Cerebellar cortex (tissue), 1 donor: Measurements from ENCODE around the gene AIFM3.

ENCODE experiments used
- DNase-seq: peaks from one replicate; pipeline ENCODE4 v3.0.0-alpha.2; 2015; ENCODE audit warnings: low spot score

AIFM3 gene

GRCh38 chr22:21009638-21010425 lies 42.8 kb downstream of the AIFM3 start:
- DNase-seq, result no peak

DNA sequence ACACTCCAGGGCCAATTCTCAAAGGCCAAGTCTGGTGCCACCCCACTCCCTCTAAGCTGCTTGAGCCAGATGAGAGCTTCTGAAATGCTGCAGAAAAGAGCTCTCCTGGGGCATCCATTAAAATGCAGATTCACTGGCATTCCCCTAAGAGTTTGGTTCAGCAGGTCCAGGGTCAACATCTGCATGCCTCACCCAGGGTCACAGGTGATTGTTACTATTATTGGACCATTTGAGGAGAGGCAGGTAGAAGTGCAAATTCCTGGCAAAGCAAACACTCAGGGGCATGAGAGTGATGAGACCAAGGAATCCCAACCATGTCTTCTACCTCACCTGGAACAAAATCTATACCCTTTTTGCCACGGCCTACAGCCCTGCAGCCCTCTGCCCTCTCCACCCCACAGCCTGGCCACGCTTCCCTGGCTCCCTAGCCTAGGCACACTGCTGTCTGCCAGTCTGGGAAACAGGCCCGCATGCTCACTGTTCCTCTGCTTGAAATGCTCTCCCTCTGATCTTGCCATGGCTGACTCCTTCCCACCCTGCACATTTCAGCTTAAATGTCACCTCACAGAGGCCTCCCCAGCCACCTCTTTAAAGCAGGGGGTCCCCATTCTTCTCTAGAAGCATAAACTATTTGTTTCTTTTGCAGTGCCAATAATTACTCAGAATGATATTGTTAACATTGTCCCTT lies 43.5 kb downstream of the AIFM3 start:
- DNase-seq, result no peak

DNA sequence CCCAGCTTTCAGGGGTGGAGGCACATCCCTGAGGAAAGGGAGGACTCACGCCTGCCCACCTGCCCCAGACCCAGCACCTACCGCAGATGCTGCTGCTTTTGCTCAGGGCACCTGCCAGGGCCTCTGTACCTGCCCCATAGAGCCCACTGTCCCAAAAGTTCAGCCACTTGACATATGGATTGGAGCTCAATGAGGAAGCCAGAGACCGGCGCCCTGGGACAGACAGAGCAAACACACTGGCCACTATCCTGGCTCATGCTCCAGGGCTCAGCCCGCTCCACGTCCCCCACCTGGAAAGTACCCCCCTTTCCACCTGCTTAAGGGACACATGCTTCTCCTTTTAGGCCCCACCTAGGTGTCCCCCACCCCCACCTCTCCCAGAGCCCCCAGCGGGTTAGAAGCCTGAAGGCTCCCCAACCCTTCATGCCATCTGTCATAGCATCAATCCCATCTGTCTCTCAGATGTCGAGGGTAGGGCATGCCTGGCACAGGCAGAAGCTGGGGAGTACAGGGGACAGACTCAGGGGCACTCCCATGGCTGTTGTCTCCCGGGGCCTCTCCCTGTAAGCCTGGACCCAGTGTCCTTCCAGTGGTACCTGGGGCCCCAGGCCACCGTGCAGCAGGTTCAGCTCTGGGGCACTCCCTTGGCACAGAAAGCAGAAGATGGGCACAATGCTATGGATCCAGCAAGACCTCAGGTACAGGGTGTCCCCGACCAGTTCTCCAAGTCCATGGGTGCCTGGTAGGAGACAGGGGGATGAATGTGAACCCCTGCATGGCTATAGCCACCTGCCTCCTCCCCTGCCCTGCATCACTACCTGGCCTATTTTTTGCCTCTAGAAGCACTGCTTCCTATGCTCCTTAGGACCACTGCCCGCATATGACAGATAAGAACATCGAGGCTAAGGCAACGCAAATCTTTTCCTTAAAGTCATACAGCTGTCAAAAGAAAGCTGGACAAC lies 45.7 kb downstream of the AIFM3 start:
- DNase-seq, result peak; percentile 79

GRCh38 chr22:21013657-21014201 lies 46.7 kb downstream of the AIFM3 start:
- peak; percentile 29 for DNase-seq

DNA sequence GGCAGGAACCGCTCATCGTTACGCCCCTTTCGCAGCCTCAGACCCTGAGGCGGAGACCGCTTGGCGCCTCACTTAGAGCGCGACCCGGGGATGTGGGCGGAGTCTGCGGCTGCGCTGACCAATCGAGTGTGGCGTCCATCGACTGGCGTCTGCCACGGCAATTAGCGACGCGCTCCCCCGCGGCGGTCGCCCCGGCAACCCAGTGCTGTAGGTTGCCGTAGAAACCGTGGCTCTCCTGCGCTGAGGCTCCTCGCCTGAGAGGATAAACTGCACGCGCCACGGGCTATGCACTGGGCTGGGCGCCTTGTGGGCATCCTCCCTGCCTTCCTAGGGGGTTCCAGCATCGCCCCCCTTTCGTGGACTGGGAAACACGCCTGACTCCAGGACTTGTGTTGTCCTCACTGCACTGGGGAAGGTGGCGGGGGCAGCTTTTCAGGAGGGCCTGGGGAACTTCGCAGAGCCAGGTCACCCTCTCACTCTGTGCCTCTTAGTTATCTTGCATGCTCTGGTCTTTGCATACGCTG lies 47.2 kb downstream of the AIFM3 start:
- DNase-seq, result peak; percentile 95

DNA sequence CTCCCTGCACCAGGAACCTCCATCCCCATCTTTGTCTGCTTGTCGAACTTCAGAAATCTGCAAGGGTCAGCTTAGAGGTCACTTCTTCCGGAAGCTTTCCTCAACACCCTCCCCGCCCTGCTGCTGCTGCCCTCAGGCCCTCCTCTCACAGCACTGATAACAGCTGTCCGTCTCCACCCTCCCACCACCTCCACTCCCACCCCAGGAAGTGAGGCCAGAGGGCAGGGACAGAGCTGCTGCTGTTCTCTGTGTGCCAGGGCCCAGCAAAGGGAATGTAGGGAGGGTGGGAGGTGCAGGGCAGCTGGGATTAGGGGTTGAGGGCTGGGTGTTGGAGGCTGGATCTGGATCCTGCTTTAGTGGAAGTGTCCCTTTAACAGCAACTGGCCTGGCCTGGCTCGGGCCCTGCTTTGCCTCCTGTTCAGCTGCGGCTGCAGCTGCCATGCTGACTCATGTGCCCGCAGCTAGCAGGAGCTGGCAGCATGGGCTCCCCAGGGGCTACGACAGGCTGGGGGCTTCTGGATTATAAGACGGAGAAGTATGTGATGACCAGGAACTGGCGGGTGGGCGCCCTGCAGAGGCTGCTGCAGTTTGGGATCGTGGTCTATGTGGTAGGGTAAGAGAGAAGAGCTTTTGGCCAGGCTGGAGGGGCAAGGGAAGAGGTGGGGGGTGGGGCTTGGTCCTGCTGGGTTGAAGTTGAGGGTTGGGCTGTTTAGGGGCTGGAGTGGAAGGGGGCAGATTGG lies 47.8 kb downstream of the AIFM3 start, which contains the start of gene P2RX6:
P2RX6 (plus strand) TSS at position 440 of the 740 bp plus-strand sequence; CDS start at position 450, 10 bp downstream.
- DNase-seq, result no peak

DNA sequence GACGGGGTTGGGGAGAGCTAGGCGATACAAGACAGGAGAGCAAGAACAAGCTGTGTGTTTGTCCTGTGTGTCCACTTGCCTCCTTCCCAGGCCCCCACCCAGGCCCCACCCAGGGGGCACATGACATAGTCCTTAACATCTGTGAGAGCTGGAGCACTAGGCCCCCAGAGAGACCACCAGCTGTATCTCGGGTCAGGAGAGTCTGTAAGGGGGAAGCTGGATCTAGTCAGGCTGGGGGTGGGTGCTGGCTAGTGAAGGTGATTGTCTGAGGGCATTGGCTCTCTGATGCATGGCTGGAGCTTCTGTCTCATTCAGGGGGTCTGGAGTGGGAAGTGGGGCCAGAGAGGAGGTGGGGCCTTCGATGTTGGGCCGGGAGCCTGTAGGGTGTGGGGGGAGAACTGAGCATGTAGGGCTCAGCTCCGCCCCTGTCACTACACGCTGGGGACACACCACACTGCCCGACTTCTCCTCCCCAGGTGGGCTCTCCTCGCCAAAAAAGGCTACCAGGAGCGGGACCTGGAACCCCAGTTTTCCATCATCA lies 48.5 kb downstream of the AIFM3 start:
- DNase-seq, result no peak

DNA sequence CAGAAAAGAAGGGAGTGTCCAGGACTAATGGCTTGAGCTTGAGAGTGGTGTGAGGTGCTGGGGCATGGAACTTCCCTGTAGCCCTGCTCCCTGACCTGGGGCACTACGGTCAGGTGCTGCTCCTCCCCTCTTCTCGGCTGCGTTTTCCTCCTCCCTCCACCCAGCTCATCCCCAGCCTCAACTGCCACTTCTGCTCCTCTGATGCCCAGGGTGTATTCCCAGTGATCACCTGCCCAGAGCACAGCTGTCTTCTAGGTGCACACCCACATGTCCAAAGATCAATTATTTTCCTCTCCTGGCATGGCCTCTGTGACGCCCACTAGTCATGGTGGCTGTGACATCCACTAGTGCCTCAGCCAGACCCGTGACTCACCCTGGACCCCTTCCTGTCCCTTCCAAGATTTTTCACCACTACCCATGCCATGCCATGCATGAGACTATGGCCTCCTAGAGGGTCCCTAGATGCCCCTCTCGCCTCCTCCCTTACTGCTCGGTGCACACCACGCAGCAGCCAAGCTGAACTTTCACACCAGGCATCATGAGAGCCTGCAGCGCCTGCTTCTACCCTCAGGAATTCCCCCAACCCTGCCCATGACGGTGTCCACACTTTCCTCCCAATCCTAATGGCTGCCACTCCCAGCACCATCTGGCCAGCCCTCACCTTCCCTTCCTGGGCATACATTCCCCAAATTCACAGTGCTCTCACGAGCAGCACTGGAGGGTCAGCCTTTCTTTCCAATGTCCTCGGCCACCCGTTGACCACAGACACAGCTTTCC lies 49.8 kb downstream of the AIFM3 start:
- DNase-seq, result no peak

DNA sequence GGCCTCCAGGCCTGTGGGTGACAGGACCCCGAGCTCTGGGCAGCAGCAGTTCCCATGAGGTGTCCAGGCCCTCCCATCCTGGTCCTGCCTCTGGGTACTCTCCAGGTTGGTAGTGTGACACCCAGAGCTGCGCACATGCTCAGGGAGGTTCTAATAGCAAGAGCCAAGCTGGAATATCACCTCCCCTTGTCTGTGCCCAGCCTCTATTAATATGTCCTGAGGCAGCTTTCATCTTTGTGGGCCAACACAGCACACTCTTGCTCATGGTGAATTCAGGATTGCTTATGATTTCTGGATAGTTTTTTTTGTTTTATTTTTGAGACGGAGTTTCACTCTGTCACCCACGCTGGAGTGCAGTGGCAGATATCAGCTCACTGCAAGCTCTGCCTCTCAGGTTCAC lies 51.3 kb downstream of the AIFM3 start:
- DNase-seq, result no peak

DNA sequence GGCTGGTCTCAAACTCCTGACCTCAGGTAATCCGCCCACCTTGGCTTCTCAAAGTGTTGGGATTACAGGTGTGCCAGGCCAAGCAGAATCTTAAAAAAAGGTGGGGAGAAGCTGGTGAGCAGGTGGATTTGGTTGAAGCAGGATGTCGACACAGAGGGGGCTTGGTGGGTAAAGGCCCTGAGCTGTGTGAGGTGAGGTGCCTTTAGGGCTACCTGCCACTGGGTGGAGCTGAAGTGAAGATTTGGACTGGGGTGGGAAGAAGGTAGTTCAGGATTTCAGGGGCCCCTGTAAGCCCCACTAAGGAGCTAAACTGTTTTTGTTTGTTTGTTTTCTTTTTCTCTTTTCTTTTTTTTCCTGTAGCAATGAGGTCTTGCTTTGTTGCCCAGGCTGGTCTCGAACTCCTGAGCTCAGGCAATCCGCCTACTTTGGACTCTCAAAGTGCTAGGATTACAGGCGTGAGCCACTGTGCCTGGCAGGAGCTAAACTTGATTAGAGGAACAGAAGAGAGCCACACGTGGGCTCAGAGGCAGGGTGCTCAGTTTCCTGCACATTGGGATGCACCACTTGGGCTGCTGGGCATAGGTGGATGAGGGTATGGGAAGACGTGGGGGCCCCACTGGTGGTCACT lies 53.9 kb downstream of the AIFM3 start:
- no peak for DNase-seq

DNA sequence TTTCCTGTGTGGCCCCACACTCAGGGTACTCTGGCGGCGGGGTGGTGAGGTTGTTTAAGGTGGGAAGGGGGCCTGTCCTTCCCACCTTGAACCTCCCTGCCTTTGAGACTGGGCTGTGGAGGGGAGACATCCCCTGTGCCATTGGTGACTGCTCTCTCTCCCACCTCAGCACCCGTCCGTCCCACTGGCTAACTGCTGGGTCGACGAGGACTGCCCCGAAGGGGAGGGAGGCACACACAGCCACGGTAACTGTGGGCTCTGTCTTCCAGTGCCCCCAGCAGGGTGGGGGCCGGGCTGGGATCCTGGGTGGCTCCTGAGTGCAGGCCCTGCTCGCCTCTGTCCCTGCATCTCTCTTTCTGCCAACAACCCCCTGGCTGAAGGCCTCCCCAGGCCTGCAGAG lies 55.5 kb downstream of the AIFM3 start:
- no peak for DNase-seq

DNA sequence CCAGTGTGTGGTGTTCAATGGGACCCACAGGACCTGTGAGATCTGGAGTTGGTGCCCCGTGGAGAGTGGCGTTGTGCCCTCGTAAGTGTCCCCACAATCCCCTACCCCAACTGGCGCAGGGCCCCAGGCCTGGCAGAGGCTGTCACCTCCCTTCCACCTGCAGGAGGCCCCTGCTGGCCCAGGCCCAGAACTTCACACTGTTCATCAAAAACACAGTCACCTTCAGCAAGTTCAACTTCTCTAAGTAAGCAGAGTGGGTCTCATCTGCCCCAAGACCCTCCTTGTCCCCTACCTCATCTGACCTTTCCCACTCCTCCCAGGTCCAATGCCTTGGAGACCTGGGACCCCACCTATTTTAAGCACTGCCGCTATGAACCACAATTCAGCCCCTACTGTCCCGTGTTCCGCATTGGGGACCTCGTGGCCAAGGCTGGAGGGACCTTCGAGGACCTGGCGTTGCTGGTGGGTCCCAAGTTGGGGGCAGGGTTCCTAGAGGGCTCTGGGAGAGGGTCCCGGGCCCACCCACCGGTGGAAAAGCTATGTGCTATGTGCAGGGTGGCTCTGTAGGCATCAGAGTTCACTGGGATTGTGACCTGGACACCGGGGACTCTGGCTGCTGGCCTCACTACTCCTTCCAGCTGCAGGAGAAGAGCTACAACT lies 56.0 kb downstream of the AIFM3 start:
- DNase-seq, result no peak

- DNase-seq, result no peak
Measured at GRCh38 chr22:21025266-21025665, 58.2 kb downstream of the AIFM3 start.

DNA sequence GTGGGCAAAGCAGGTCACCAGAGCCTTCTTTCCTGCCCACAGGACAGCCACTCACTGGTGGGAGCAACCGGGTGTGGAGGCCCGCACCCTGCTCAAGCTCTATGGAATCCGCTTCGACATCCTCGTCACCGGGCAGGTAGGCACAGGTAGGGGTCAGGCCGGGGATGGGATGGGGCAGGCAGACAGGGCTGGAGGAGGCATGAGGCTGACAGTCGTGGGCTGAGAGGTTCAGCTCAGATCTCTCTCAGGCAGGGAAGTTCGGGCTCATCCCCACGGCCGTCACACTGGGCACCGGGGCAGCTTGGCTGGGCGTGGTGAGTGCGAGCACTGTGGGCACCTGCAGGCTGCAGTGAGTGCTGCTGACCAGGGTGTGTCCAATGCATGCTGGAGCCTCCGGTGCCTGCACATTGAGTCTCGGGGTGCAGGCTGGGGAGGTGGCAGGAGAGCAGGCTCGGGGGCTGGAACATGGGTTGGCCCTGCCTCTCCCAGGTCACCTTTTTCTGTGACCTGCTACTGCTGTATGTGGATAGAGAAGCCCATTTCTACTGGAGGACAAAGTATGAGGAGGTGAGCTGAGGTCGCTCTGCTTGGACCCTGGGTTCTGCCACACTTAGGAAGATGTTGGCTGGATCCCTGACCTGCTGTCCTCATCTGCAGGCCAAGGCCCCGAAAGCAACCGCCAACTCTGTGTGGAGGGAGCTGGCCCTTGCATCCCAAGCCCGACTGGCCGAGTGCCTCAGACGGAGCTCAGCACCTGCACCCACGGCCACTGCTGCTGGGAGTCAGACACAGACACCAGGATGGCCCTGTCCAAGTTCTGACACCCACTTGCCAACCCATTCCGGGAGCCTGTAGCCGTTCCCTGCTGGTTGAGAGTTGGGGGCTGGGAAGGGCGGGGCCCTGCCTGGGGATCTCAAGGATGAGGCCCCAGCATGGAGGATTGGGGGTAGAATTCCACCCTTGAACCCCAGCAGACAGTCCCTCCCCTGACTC lies 59.0 kb downstream of the AIFM3 start:
- DNase-seq, result no peak

GRCh38 chr22:21026783-21027692 lies 60.0 kb downstream of the AIFM3 start:
- DNase-seq, result no peak
